ENCODE results near the gene SEC22A.

Gene SEC22A

GRCh38 chr3:123285479-123285878 is 83.7 kb downstream of the SEC22A start:
- TF ChIP-seq REST (IDR thresholded peaks at IDR 0.05; ENCODE audit: insufficient replicate concordance, low read depth) (no peak), POLR2AphosphoS5 (IDR thresholded peaks at IDR 0.05; ENCODE audit: low read depth) (no peak), GABPA (IDR thresholded peaks at IDR 0.05; ENCODE audit: low read depth) (no peak), CTCF (IDR thresholded peaks at IDR 0.05; ENCODE audit: insufficient read depth, low read length) (no peak), SPI1 (IDR thresholded peaks at IDR 0.05; ENCODE audit: borderline replicate concordance, low read depth) (no peak)
- DNase-seq (ENCODE audit: low read depth in 1 of 2, low spot score in 1 of 2): no peak
- Histone ChIP-seq H3K4me3 (replicated peaks; ENCODE audit: insufficient read depth, low read length) (no peak overlapping the region), H3K27ac (replicated peaks) (no peak overlapping the region), H3K27me3 (ENCODE audit: insufficient read depth, poor library complexity, severe bottlenecking) (no peaks in the 10 kb centered on the region)

GRCh38 chr3:123285931-123286307 is 84.2 kb downstream of the SEC22A start:
- Histone ChIP-seq H3K4me3 (replicated peaks; ENCODE audit: insufficient read depth, low read length) (no peak overlapping the region), H3K27ac (replicated peaks) (no peak overlapping the region), H3K27me3 (ENCODE audit: insufficient read depth, poor library complexity, severe bottlenecking) (no peaks in the 10 kb centered on the region)
- TF ChIP-seq GABPA (IDR thresholded peaks at IDR 0.05; ENCODE audit: low read depth) (no peak), POLR2AphosphoS5 (IDR thresholded peaks at IDR 0.05; ENCODE audit: low read depth) (no peak), REST (IDR thresholded peaks at IDR 0.05; ENCODE audit: insufficient replicate concordance, low read depth) (no peak), CTCF (IDR thresholded peaks at IDR 0.05; ENCODE audit: insufficient read depth, low read length) (no peak), SPI1 (IDR thresholded peaks at IDR 0.05; ENCODE audit: borderline replicate concordance, low read depth) (no peak)
- DNase-seq (ENCODE audit: low read depth in 1 of 2, low spot score in 1 of 2): no peak

GRCh38 chr3:123286308-123287023 is 84.7 kb downstream of the SEC22A start:
- peak; percentile 10 to 63 for DNase-seq (ENCODE audit: low read depth in 1 of 2, low spot score in 1 of 2)
- TF ChIP-seq GABPA (IDR thresholded peaks at IDR 0.05; ENCODE audit: low read depth) (no peak), POLR2AphosphoS5 (IDR thresholded peaks at IDR 0.05; ENCODE audit: low read depth) (no peak), REST (IDR thresholded peaks at IDR 0.05; ENCODE audit: insufficient replicate concordance, low read depth) (peak; percentile 99), SPI1 (IDR thresholded peaks at IDR 0.05; ENCODE audit: borderline replicate concordance, low read depth) (no peak), CTCF (IDR thresholded peaks at IDR 0.05; ENCODE audit: insufficient read depth, low read length) (peak; percentile 94)
- H3K4me3 ChIP-seq (replicated peaks; ENCODE audit: insufficient read depth, low read length): no peak overlapping the region
- no peaks in the 10 kb centered on the region for H3K27me3 ChIP-seq (ENCODE audit: insufficient read depth, poor library complexity, severe bottlenecking)
- no peak overlapping the region for H3K27ac ChIP-seq (replicated peaks)
